ENCODE results near the gene RRP7A. TPM values are rescaled to one million over a fixed set of nuclear protein-coding genes. Genes with fewer than 3 reads are reported as not detected.
"Not testable (repeated sequence)": the region's sequence is repeated elsewhere in the genome, so short reads cannot be mapped to it uniquely, and the experiment has no call there.

Gene RRP7A
- total RNA-seq, 2 donors from 2014 or later = 63.8 to 98.0 TPM

GRCh38 chr22:42515896-42516295, 3.7 kb downstream of the RRP7A start:
- no peak for TF ChIP-seq CTCF (conservative IDR thresholded peaks at IDR 0.05)
- no peak overlapping the region for H3K4me3 ChIP-seq (ENCODE audit: low read length)
- H3K27ac ChIP-seq (ENCODE audit: low read depth, low read length) = no peak overlapping the region
- no peak overlapping the region for H3K27ac Mint-ChIP-seq
- H3K27me3 ChIP-seq (ENCODE audit: control insufficient read depth, insufficient read depth, low read length, poor library complexity, severe bottlenecking) = no peaks in the 10 kb centered on the region
- H3K9ac ChIP-seq (ENCODE audit: extremely low read depth, low read length, poor library complexity, severe bottlenecking) = no peak overlapping the region
- peaks cover 29% of the 10 kb centered on the region for H3K36me3 ChIP-seq (ENCODE audit: control insufficient read depth, insufficient read depth, low read length)
- peaks cover 11% of the 10 kb centered on the region for H3K4me1 Mint-ChIP-seq
- H3K4me3 Mint-ChIP-seq = no peak overlapping the region
- H3K36me3 Mint-ChIP-seq (ENCODE audit: low read depth) = peaks cover 36% of the 10 kb centered on the region
- no peaks in the 10 kb centered on the region for H3K27me3 Mint-ChIP-seq (ENCODE audit: insufficient read depth)
- no peaks in the 10 kb centered on the region for H3K9me3 ChIP-seq (ENCODE audit: control insufficient read depth, low read length)
- peak; percentile 41 for DNase-seq
- no peaks in the 10 kb centered on the region for H3K9me3 Mint-ChIP-seq
- WGBS, 2 experiments (ENCODE audit: insufficient coverage in 1 of 2, insufficient read length in 1 of 2) = 96 to 100% methylated on average over 7 to 14 of the region's 14 CpGs
- no peaks in the 10 kb centered on the region for H3K4me1 ChIP-seq (ENCODE audit: control insufficient read depth, insufficient read depth, low read length)

GRCh38 chr22:42515304-42515703, 4.3 kb downstream of the RRP7A start:
- H3K36me3 ChIP-seq (ENCODE audit: control insufficient read depth, insufficient read depth, low read length) = peaks cover 31% of the 10 kb centered on the region
- H3K9me3 ChIP-seq (ENCODE audit: control insufficient read depth, low read length); H3K4me3 ChIP-seq (ENCODE audit: low read length); H3K27me3 Mint-ChIP-seq (ENCODE audit: insufficient read depth); H3K9me3 Mint-ChIP-seq; H3K4me3 Mint-ChIP-seq; H3K4me1 ChIP-seq (ENCODE audit: control insufficient read depth, insufficient read depth, low read length); H3K27me3 ChIP-seq (ENCODE audit: control insufficient read depth, insufficient read depth, low read length, poor library complexity, severe bottlenecking); H3K27ac Mint-ChIP-seq; H3K27ac ChIP-seq (ENCODE audit: low read depth, low read length); H3K9ac ChIP-seq (ENCODE audit: extremely low read depth, low read length, poor library complexity, severe bottlenecking): not testable (repeated sequence)
- WGBS, 2 experiments (ENCODE audit: insufficient coverage in 1 of 2, insufficient read length in 1 of 2) = 95 to 100% methylated on average over 2 to 4 of the region's 8 CpGs
- peak; percentile 40 for DNase-seq
- H3K36me3 Mint-ChIP-seq (ENCODE audit: low read depth) = peaks cover 42% of the 10 kb centered on the region
- H3K4me1 Mint-ChIP-seq = peaks cover 11% of the 10 kb centered on the region

- WGBS, 2 experiments (ENCODE audit: insufficient coverage in 1 of 2, insufficient read length in 1 of 2) = 94 to 95% methylated on average over 3 to 17 of the region's 17 CpGs
- not testable (repeated sequence) for H3K27ac Mint-ChIP-seq; H3K4me3 ChIP-seq (ENCODE audit: low read length); H3K4me1 Mint-ChIP-seq; H3K9ac ChIP-seq (ENCODE audit: extremely low read depth, low read length, poor library complexity, severe bottlenecking); H3K27ac ChIP-seq (ENCODE audit: low read depth, low read length); H3K4me3 Mint-ChIP-seq; H3K27me3 ChIP-seq (ENCODE audit: control insufficient read depth, insufficient read depth, low read length, poor library complexity, severe bottlenecking); H3K4me1 ChIP-seq (ENCODE audit: control insufficient read depth, insufficient read depth, low read length); H3K9me3 Mint-ChIP-seq; H3K9me3 ChIP-seq (ENCODE audit: control insufficient read depth, low read length); H3K27me3 Mint-ChIP-seq (ENCODE audit: insufficient read depth)
- H3K36me3 Mint-ChIP-seq (ENCODE audit: low read depth) = peaks cover 42% of the 10 kb centered on the region
- peak; percentile 43 for DNase-seq
- peaks cover 31% of the 10 kb centered on the region for H3K36me3 ChIP-seq (ENCODE audit: control insufficient read depth, insufficient read depth, low read length)
Observed at GRCh38 chr22:42514331-42514730, 5.3 kb downstream of the RRP7A start.

- H3K27me3 ChIP-seq (ENCODE audit: control insufficient read depth, insufficient read depth, low read length, poor library complexity, severe bottlenecking); H3K9me3 Mint-ChIP-seq; H3K4me3 Mint-ChIP-seq; H3K9ac ChIP-seq (ENCODE audit: extremely low read depth, low read length, poor library complexity, severe bottlenecking); H3K4me3 ChIP-seq (ENCODE audit: low read length); H3K4me1 Mint-ChIP-seq; H3K27ac ChIP-seq (ENCODE audit: low read depth, low read length); H3K27me3 Mint-ChIP-seq (ENCODE audit: insufficient read depth); H3K4me1 ChIP-seq (ENCODE audit: control insufficient read depth, insufficient read depth, low read length); H3K9me3 ChIP-seq (ENCODE audit: control insufficient read depth, low read length): not testable (repeated sequence)
- H3K36me3 ChIP-seq (ENCODE audit: control insufficient read depth, insufficient read depth, low read length) = peaks cover 25% of the 10 kb centered on the region
- 93% methylated on average over 3 to 19 of the region's 22 CpGs for WGBS, 2 experiments (ENCODE audit: insufficient coverage in 1 of 2, insufficient read length in 1 of 2)
- TF ChIP-seq CTCF (conservative IDR thresholded peaks at IDR 0.05) = peak; percentile 73
- DNase-seq = peak; percentile 86
- H3K36me3 Mint-ChIP-seq (ENCODE audit: low read depth) = peaks cover 36% of the 10 kb centered on the region
- peak overlapping the region; percentile 90 for H3K27ac Mint-ChIP-seq
Observed at GRCh38 chr22:42512273-42512990, 7.2 kb downstream of the RRP7A start.
